ENCODE data around the gene NAA11.

DNA sequence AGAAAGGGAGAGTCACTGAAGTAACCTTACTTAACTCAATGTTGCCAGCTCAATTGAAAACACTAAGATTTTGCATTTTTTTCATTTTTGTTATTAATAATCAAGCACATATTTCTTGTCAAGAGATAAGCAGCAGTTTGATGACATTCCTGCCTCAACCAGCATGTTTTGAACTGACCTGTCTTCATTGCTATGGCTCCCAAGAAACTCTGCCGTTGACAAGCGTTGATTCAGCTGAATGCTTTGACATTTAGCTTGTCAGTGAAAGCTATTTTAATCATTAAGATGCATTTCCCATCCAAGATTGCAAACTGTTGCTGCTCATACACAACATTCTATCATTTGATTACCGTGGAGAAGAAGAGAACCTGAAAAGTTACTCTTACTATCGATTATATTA, 5.9 kb downstream of the NAA11 start:
- TF ChIP-seq POLR2A (IDR thresholded peaks at IDR 0.05; ENCODE audit: low read depth, low read length) (no peak), PAX5 (IDR thresholded peaks at IDR 0.05; ENCODE audit: insufficient read depth, low read length, severe bottlenecking) (no peak), SPI1 (IDR thresholded peaks at IDR 0.05; ENCODE audit: low read depth, low read length) (no peak), TAF1 (IDR thresholded peaks at IDR 0.05; ENCODE audit: low read depth, low read length) (no peak), POLR2AphosphoS5 (IDR thresholded peaks at IDR 0.05; ENCODE audit: low read depth, low read length) (no peak)
